ENCODE results near the gene FAM163A.
"Not testable (repeated sequence)": the region's sequence is repeated elsewhere in the genome, so short reads cannot be mapped to it uniquely, and the experiment has no call there.

DNA sequence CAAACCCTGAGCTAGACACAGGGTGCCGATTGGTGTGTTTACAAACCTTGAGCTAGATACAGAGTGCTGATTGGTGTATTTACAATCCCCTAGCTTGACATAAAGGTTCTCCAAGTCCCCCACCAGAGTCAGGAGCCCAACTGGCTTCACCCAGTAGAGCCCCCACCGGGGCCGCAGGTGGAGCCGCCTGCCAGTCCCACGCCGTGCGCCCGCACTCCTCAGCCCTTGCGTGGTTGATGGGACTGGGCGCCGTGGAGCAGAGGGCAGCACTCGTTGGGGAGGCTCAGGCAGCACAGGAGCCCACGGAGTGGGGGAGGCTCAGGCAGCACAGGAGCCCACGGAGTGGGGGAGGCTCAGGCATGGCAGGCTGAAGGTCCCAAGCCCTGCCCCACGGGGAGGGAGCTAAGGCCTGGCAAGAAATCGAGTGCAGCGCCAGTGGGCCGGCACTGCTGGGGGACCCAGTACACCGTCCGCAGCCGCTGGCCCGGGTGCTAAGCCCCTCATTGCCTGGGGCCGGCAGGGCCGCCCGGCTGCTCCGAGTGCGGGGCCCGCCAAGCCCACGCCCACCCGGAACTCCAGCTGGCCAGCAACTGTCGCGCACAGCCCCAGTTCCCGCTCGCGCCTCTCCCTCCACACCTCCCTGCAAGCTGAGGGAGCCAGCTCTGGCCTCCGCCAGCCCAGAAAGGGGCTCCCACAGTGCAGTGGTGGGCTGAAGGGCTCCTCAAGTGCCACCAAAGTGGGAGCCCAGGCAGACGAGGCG lies 93.8 kb downstream of the FAM163A start:
- TF ChIP-seq, protein P1, sequence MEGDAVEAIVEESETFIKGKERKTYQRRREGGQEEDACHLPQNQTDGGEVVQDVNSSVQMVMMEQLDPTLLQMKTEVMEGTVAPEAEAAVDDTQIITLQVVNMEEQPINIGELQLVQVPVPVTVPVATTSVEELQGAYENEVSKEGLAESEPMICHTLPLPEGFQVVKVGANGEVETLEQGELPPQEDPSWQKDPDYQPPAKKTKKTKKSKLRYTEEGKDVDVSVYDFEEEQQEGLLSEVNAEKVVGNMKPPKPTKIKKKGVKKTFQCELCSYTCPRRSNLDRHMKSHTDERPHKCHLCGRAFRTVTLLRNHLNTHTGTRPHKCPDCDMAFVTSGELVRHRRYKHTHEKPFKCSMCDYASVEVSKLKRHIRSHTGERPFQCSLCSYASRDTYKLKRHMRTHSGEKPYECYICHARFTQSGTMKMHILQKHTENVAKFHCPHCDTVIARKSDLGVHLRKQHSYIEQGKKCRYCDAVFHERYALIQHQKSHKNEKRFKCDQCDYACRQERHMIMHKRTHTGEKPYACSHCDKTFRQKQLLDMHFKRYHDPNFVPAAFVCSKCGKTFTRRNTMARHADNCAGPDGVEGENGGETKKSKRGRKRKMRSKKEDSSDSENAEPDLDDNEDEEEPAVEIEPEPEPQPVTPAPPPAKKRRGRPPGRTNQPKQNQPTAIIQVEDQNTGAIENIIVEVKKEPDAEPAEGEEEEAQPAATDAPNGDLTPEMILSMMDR (IDR thresholded peaks at IDR 0.05), result not testable (repeated sequence)
- TF ChIP-seq POLR2A (IDR thresholded peaks at IDR 0.05), result not testable (repeated sequence)
